Activated CD4-positive, alpha-beta T cell treated with anti-CD3 and anti-CD28 coated beads, Interleukin-2, amount 10 ng/mL, durations not matched to agents 7 days and 5 days (primary cell): ENCODE data around the gene NBPF1. TPM values are rescaled to one million over a fixed set of nuclear protein-coding genes. Genes with fewer than 3 reads are reported as not detected.
"Not testable (repeated sequence)": the region's sequence is repeated elsewhere in the genome, so short reads cannot be mapped to it uniquely, and the experiment has no call there.

ENCODE experiments used
- CTCF ChIA-PET: fragments of 350-600 bp; sonication (Branson Sonifier 250); formaldehyde crosslinking; loops from one replicate; lab custom pipeline; 2021; ENCODE audit warnings: antibody characterized with exemption; lab: Charles Lee
- POLR2A ChIA-PET: fragments of 350-600 bp; sonication (Branson Sonifier 250); formaldehyde crosslinking; loops from one replicate; lab custom pipeline; 2021; ENCODE audit warnings: antibody characterized with exemption; lab: Charles Lee
- DNase-seq: peaks from one replicate; pipeline ENCODE4 v3.0.0-alpha.2; 2020
- H3K27ac Mint-ChIP-seq: one replicate; pipeline ENCODE4 v1.8.0; 2021; ENCODE audit warnings: mild to moderate bottlenecking, moderate library complexity, mixed read lengths
- H3K27me3 Mint-ChIP-seq: one replicate; pipeline ENCODE4 v1.8.0; 2021; ENCODE audit warnings: mixed read lengths
- H3K36me3 Mint-ChIP-seq: one replicate; pipeline ENCODE4 v1.8.0; 2021; ENCODE audit warnings: low read depth, mixed read lengths
- H3K4me1 Mint-ChIP-seq: one replicate; pipeline ENCODE4 v1.8.0; 2021; ENCODE audit warnings: mixed read lengths
- H3K4me3 Mint-ChIP-seq: one replicate; pipeline ENCODE4 v1.8.0; 2021; ENCODE audit warnings: mild to moderate bottlenecking, moderate library complexity, mixed read lengths
- H3K9me3 Mint-ChIP-seq: one replicate; pipeline ENCODE4 v1.8.0; 2021; ENCODE audit warnings: mixed read lengths
- total RNA-seq, 2 experiments: library from RNA; stranded (reverse); gene quantifications; one replicate each; pipeline ENCODE4 v1.2.3, GENCODE V29; 2021

Gene NBPF1
- total RNA-seq, 2 experiments from 2014 or later: 6.7 to 7.7 TPM

DNA sequence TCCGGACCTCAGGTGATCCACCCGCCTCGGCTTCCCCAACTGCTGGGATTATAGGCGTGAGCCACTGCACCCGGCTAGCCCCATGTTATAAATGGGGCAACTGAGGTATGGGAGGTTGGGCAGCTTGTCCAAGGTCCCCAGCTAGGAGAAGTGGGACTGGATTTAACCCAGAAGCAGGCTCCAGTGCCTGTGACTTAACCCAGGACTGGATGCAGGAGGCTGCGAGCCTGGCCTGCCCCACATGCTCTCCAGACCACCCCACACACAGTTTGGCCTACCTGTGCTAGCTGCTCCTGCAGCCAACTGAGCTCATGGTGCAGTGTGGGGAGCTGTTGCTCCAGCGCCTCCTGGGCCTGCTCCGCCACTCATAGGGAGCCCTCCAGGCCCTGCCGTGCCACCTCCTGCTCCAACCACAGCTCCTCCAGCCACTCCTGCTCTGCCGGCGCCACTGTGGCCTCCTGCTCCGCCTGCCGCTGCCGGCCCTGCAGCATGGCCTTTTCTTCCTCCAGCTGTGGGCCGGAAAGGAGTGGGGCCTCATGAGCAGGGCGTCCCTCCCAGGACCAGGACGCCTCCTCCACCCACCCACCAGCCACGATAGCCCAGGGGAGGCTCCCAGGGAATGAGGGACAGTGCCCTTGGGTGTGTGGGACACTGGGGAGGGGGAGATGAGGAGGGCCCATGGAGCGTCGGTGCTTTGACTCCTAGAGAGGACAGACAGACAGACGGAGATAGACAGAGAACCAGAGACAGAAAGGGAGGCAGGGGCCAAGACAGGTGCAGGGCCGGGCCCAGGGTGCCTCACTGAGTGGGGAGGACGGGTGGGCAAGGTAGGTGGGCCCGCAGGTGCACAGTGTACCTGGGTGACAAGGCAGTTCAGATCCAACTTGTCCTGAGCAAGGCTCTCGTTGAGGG, 12.4 kb upstream of the NBPF1 start:
- POLR2A ChIA-PET: interaction anchor here (0.6 kb wide), 1 partner anchor 101 kb away, joined by 3 read pairs; no protein-coding TSS in a partner anchor
- Mint-ChIP-seq H3K9me3 (no peaks in the 10 kb centered on the region), H3K4me3 (no peak overlapping the region), H3K4me1 (peaks cover 4% of the 10 kb centered on the region), H3K27me3 (no peaks in the 10 kb centered on the region), H3K36me3 (peaks cover 38% of the 10 kb centered on the region), H3K27ac (no peak overlapping the region)
- CTCF ChIA-PET: interaction anchor here (0.6 to 2.8 kb wide), 9 partner anchors 8 to 102 kb away, joined by 3 to 33 read pairs (median 4); partner anchors contain the start of gene NBPF1
- DNase-seq: no peak

DNA sequence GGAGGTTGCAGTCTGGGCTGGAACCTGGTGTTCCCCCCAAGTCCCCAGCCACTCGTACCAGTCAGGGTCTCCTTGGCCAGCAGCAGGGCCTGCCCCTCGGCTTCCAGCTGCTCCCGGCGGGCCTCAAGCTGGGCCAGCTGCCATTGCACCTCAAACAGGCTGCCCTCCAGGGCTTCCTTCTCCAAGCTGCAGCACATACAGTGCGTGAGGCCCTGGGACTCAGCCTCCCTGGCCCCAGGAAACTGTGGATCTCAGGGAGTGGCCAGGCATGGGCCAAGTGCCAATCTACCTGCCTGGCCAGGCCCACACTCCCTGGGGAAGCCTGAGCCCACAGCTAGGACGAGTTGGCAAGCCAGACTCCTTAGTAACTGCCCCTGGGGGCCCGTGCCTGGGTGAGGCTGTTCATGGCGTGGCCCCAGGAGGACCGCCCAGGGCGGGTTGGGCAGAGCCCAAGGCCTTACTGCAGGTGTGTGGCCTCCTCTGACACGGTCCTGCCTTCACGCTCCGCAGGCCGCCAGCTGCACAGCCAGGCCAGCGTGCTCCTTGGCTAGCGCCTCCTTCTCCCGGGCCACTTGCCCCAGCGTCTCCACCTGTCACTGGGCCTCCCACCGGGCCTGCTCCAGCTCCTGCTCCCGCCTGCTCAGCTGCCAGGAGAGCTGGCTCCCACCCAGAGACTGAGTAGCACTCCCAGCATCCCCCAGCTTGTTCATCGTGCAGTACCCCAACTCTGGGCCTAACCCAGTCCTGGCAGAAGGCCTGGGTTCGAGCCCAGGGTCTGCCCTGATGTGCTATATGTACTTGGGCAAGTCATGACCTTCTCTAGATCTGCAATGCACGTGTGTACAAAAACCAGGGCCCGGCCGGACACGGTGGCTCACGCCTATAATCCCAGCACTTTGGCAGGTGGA, 10.7 kb upstream of the NBPF1 start:
- CTCF ChIA-PET: interaction anchor here (0.6 to 2.8 kb wide), 7 partner anchors 9 to 245 kb away, joined by 4 to 33 read pairs (median 6); partner anchors contain the start of gene NBPF1
- POLR2A ChIA-PET: not testable (repeated sequence)

DNA sequence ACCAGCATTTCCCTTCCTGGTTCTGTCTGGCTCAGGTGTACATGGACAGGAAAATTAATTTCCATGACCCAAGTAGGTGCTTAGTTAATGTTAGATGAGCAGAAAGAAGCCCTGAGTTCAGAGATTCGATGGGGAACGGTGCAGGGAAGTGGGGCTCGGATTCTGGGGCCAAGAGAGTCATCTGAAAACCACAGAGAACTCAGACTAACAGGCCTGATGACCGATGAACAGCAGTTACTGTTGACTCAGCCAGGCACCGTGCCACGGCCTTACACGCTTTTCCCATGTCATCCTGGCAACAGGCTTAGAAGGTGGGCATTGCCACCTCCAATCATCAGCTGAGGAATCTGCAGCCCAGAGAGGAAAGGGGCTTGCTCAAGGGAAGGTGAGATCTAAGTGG, 10.0 kb upstream of the NBPF1 start:
- POLR2A ChIA-PET, H3K4me1 Mint-ChIP-seq, H3K4me3 Mint-ChIP-seq, H3K27ac Mint-ChIP-seq, H3K27me3 Mint-ChIP-seq, DNase-seq, H3K9me3 Mint-ChIP-seq: not testable (repeated sequence)
- CTCF ChIA-PET: interaction anchor here (0.9 to 2.8 kb wide), 3 partner anchors 9 to 14 kb away, joined by 3 to 33 read pairs (median 3); partner anchors contain the start of gene NBPF1
- peaks cover 20% of the 10 kb centered on the region for H3K36me3 Mint-ChIP-seq

More for the DNA sequence above, 10.7 kb upstream of the NBPF1 start:
- not testable (repeated sequence) for H3K4me3 Mint-ChIP-seq, H3K27ac Mint-ChIP-seq, DNase-seq, H3K4me1 Mint-ChIP-seq, H3K27me3 Mint-ChIP-seq, H3K9me3 Mint-ChIP-seq
- peaks cover 26% of the 10 kb centered on the region for H3K36me3 Mint-ChIP-seq

DNA sequence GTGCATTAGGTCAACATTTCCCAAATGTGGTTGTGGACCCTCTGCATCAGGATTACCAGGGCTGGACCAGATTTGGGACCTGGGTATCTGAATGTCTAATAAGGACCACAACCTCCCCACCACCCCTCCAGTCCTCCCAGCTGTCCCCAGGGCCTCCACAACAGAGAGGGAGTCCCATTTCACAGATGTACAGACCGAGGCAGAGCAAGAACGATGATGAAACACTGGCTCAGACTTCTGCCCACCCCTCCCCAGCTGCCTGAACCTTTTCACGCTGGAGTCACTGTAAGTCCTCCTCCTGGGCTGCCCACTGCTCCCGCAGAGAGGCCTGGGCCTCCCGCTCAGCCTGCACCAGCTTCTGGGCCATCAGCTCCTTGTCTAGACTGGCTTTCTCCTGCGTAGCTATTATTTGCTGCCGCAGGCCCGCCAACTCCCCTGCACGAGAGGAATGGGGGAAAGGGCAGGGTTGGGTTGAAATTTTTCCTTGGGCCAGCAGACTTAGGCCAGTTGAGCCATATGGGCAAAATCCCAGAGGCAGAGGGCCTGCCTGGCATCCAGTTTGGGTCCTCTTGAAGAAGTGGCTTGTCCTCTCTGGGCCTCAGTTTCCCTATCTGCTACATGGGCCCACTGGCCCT, 8.4 kb upstream of the NBPF1 start:
- not testable (repeated sequence) for H3K27me3 Mint-ChIP-seq, H3K4me1 Mint-ChIP-seq, H3K27ac Mint-ChIP-seq, DNase-seq, H3K4me3 Mint-ChIP-seq, H3K9me3 Mint-ChIP-seq
- CTCF ChIA-PET: interaction anchor here (0.6 to 2.1 kb wide), 8 partner anchors 8 to 1583 kb away, joined by 3 to 14 read pairs (median 3); no protein-coding TSS in a partner anchor
- H3K36me3 Mint-ChIP-seq: peaks cover 11% of the 10 kb centered on the region
- POLR2A ChIA-PET: interaction anchor here (0.6 kb wide), 1 partner anchor 107 kb away, joined by 3 read pairs; no protein-coding TSS in a partner anchor

DNA sequence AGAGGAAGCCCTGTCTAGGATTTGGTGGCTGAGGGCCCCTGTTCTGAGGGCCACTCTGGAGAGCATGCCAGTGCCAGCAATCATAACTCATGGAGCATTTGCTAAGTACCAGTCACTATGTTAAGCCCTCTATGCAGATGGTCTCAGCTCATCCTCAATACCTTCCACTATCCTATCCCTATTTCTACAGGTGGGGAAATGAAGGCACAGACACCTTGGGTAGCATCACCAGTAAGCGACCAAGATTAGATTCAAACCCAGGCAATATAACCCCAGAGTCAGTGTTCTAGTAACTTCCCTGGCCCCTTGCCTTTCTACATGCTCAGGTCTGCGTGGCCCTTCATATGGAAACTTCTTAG, 7.9 kb upstream of the NBPF1 start:
- Mint-ChIP-seq H3K4me3 (no peak overlapping the region), H3K27me3 (no peaks in the 10 kb centered on the region), H3K4me1 (no peaks in the 10 kb centered on the region), H3K27ac (no peak overlapping the region), H3K9me3 (no peaks in the 10 kb centered on the region), H3K36me3 (peaks cover 6% of the 10 kb centered on the region)
- DNase-seq: no peak
- POLR2A ChIA-PET: no interaction called here
- CTCF ChIA-PET: interaction anchor here (0.6 to 2.1 kb wide), 10 partner anchors 8 to 380 kb away, joined by 3 to 14 read pairs (median 4); no protein-coding TSS in a partner anchor

DNA sequence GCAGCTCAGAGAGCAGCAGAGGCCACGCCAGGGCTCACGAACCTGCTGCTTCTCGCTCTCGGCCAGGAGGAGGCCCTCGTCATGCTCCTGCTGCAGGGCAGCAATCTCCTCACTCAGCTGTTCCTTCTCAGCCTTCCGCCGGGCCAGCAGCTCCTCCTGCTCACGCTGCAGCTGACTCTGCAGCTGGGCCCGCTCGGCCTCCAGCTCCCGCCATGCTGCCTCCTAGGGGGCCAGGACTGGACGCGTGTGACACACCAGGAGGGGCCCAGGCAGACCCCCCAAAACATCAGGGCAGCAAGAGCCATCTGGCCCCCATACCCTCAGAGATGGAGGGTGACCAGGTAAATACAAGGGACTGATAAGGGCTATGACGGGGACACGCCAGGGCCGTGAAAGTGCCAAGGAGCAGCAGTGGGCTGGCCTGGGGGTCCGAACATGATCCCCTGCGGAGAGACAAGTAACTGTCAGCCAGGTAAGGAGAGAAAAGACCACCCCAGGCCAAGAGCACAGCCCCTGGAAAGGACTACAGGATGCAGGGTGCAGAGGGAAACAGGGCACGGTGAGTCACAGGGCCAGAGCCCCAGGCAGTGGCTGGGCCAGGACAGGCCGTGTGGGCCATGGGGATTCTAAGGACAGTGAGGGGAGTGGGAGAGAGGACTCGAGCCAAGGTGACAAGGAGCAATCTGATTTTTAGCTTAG, 6.6 kb upstream of the NBPF1 start:
- CTCF ChIA-PET: interaction anchor here (1.1 to 2.1 kb wide), 5 partner anchors 8 to 341 kb away, joined by 3 to 14 read pairs (median 4); no protein-coding TSS in a partner anchor
- DNase-seq, H3K9me3 Mint-ChIP-seq: not testable (repeated sequence)

DNA sequence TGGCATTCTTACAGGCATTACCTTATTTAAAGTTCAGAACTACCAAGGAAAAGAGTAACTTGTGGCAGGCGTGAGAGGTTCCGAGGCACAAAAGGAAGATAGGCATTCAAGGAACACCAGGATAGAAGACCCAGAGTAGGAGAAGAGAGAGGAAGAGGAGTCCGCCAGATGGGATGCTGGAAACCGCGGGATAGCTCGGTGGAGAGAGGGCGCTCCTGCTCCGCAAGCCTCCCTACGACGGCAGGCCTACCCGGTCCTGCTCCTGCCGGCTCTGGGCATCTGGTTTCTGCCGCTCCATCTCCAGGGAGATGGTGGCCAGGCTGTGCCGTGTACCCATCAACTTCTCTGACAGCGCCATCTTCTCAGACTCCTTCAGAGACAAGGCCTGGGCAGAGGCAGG, 5.4 kb upstream of the NBPF1 start:
- no peaks in the 10 kb centered on the region for H3K4me1 Mint-ChIP-seq
- CTCF ChIA-PET: interaction anchor here (1.1 kb wide), 1 partner anchor 9 kb away, joined by 6 read pairs; no protein-coding TSS in a partner anchor
- POLR2A ChIA-PET: no interaction called here
- H3K27me3 Mint-ChIP-seq: no peaks in the 10 kb centered on the region
- no peak for DNase-seq
- no peak overlapping the region for H3K4me3 Mint-ChIP-seq
- no peak overlapping the region for H3K27ac Mint-ChIP-seq
- no peaks in the 10 kb centered on the region for H3K9me3 Mint-ChIP-seq
- H3K36me3 Mint-ChIP-seq: no peaks in the 10 kb centered on the region

More for the DNA sequence above, 6.6 kb upstream of the NBPF1 start:
- POLR2A ChIA-PET, H3K4me1 Mint-ChIP-seq, H3K4me3 Mint-ChIP-seq, H3K27ac Mint-ChIP-seq, H3K36me3 Mint-ChIP-seq, H3K27me3 Mint-ChIP-seq: not testable (repeated sequence)

DNA sequence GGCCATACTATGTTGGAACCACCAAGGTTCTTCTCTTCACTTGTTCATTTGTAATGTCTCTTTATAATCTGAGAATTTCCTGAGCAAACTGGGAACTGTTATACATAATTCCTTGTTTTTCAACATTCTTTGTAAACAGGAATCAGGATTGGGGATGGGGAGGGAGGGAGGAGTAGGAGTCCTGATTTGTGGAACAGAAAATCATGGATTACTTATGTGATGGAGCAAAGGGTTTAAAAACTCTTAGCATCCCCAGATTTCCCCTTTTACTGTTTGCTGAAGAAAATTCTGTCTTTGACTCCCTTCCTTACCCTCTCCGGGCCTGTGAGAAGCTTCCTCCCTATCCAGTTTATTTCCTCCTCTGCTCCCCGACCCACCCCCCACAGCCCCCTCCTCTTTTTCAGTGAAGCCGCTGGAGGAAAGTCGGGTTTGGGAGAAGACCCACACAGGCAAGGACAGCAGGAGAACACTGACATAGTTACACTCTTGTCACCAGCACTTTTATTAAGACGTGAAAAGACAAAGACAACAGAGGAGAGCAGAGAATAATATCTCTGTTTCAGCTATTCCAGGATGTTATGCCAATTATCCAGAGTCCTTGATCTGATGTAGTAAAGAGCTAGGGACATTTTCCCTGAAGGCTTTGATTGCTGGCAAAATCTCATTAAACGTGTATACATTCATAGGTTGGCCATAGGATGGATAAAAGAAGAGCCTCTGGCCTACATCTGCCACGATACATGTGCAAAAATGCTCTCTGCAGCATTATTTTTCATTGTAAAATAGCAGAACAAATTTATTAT, 4.6 kb upstream of the NBPF1 start:
- Mint-ChIP-seq H3K27ac (no peak overlapping the region), H3K27me3 (no peaks in the 10 kb centered on the region), H3K4me1 (no peaks in the 10 kb centered on the region), H3K36me3 (no peaks in the 10 kb centered on the region), H3K9me3 (no peaks in the 10 kb centered on the region), H3K4me3 (no peak overlapping the region)
- no peak for DNase-seq
- ChIA-PET CTCF (interaction anchor here (1.1 kb wide), 1 partner anchor 9 kb away, joined by 6 read pairs; no protein-coding TSS in a partner anchor), POLR2A (no interaction called here)

DNA sequence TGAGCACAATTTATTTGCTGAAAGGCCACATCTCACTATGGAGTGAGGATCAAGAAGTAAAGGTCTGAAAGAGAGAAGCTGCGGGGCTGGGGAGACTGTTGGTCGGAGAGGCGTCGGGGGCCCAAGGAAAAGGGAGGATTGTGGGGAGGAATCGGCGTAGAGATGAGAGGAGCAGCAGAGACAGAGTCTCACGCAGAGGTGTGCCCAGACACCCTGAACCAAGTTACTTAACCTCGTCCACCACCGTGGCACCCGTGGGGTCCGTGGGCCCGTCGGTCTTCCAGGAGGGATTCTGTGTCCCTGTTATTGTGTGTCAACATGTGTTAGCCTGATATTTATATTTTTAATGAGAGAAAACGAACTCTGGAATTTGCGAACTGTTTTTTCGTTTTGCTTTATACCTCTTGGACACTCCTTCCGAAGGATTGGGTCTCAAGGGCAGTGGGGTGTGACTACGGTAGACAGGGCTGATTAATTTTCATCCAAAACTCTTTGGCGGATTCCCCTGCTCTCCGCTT, 3.8 kb upstream of the NBPF1 start:
- Mint-ChIP-seq H3K27me3 (no peaks in the 10 kb centered on the region), H3K27ac (no peak overlapping the region), H3K36me3 (no peaks in the 10 kb centered on the region), H3K4me1 (no peaks in the 10 kb centered on the region), H3K9me3 (no peaks in the 10 kb centered on the region), H3K4me3 (no peak overlapping the region)
- ChIA-PET CTCF (interaction anchor here (6.2 kb wide), 1 partner anchor 8 kb away, joined by 33 read pairs; no protein-coding TSS in a partner anchor), POLR2A (no interaction called here)
- DNase-seq: peak; percentile 10

DNA sequence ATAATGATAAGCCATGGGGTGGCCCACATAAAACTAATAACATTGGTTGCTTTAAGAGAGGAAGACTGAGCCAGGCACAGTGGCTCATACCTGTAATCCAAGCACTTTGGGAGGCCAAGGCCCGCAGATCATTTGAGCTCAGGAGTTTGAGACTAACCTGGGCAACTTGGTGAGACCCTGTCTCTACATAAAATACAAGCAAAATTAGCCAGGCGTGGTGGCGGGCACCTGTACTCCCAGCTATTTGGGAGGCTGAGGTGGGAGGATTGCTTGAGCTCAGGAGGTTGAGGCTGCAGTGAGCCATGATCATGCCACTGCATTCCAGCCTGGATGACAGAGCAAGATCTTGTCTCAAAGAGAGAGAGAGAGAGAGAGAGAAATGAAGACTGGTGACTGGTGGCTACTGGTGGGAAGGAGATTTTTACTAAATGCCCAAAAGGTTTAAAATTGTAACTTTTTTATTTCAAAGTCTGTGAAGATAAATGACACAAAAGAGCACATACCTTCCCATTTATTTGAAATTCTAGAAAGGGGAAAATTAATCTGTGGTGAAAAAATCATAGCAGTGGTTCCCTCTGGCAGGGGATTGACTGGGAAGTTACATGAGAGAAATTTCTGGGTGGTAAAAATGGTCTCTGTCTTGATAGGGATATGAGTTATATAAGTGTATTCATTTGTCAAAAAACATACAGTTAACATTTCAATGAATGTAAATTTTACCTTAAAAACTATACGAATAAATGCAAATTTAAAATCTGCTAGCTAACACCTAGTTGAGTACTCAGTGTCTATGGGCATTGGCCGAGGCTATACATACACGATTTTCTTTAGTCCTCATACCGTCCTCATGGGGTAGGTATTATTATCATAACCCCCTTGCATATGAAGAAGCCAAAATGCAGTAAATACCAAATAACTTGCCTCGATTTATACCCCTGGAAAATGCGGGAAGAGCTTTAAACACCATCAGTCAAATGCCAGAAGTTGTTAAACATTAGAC, 2.2 kb upstream of the NBPF1 start:
- Mint-ChIP-seq H3K9me3 (no peaks in the 10 kb centered on the region), H3K4me3 (no peak overlapping the region), H3K4me1 (no peaks in the 10 kb centered on the region), H3K27ac (no peak overlapping the region), H3K27me3 (no peaks in the 10 kb centered on the region), H3K36me3 (no peaks in the 10 kb centered on the region)
- ChIA-PET POLR2A (no interaction called here), CTCF (interaction anchor here (0.8 to 6.2 kb wide), 4 partner anchors 9 to 345 kb away, joined by 3 to 33 read pairs (median 4); no protein-coding TSS in a partner anchor)
- peak; percentile 7 for DNase-seq
